B cell (primary cell): Measurements from ENCODE around the gene TNRC6C. TPM values are rescaled to one million over a fixed set of nuclear protein-coding genes. Genes with fewer than 3 reads are reported as not detected.
A peak's percentile ranks its signal among the peaks of the same experiment; 100 is the strongest.

Experiments
- ATAC-seq: fragments of 200-7000 bp; cut with Tn5 transposase; one replicate; pipeline ENCODE4 v1.10.0; 2021; ENCODE audit warnings: low read depth, mild to moderate bottlenecking, moderate number of reproducible peaks, moderate library complexity
- CTCF ChIA-PET: fragments of 350-600 bp; sonication (Branson Sonifier 250); formaldehyde crosslinking; loops from one replicate; lab custom pipeline; 2021; ENCODE audit warnings: antibody characterized with exemption, inconsistent platforms; lab: Charles Lee
- POLR2A ChIA-PET: fragments of 350-600 bp; sonication (Branson Sonifier 250); formaldehyde crosslinking; loops from one replicate; lab custom pipeline; 2021; ENCODE audit warnings: antibody characterized with exemption; lab: Charles Lee
- DNase-seq: peaks from one replicate; pipeline ENCODE4 v3.0.0; 2013
- H2AFZ ChIP-seq: 2 replicates; pipeline ENCODE4 v1.6.1; 2012; ENCODE audit warnings: mild to moderate bottlenecking, low read depth, low read length; ENCODE audit not compliant: insufficient read depth, poor library complexity, severe bottlenecking
- H3K27ac ChIP-seq, 2 donors: 1 replicate in 1 of 2; 2 replicates in 1 of 2; pipeline ENCODE4 v1.5.1; 2012 to 2013; ENCODE audit warnings: low read length in 2 of 2, mild to moderate bottlenecking in 2 of 2, moderate library complexity in 1 of 2
- H3K27me3 ChIP-seq, 4 experiments: fragments of 200-600 bp in 1 of 4; sonication (generic) in 1 of 4; replicated peaks in 1 of 4; 1 replicate in 2 of 4; 2 replicates in 2 of 4; pipeline versions ENCODE4 v1.6.1 to v1.7.0; 2013 to 2016; ENCODE audit warnings: low read length in 3 of 4, mild to moderate bottlenecking in 2 of 4, mixed read lengths in 1 of 4, moderate library complexity in 1 of 4; ENCODE audit not compliant: insufficient read depth in 4 of 4, control insufficient read depth in 3 of 4; ENCODE audit errors: control extremely low read depth in 1 of 4
- H3K36me3 ChIP-seq, 2 experiments: replicated peaks in 1 of 2; 1 replicate in 1 of 2; 2 replicates in 1 of 2; pipeline versions ENCODE4 v1.6.1 to v1.7.1; 2013; ENCODE audit warnings: low read length in 1 of 2; ENCODE audit not compliant: insufficient read depth in 2 of 2, control insufficient read depth in 1 of 2; ENCODE audit errors: control extremely low read depth in 1 of 2, extremely low read depth in 1 of 2
- H3K4me1 ChIP-seq, 2 donors: fragments of 200-600 bp in 1 of 2; sonication (generic) in 1 of 2; 1 replicate in 1 of 2; 2 replicates in 1 of 2; pipeline versions ENCODE4 v1.5.1 to v1.6.1; 2013 to 2017; ENCODE audit warnings: low read length in 2 of 2; ENCODE audit not compliant: control insufficient read depth in 2 of 2, insufficient read depth in 2 of 2
- H3K4me2 ChIP-seq: replicated peaks from 2 replicates; pipeline ENCODE3; 2012; ENCODE audit warnings: mild to moderate bottlenecking, low read depth, low read length; ENCODE audit not compliant: poor library complexity, severe bottlenecking
- H3K4me3 ChIP-seq, 5 experiments: fragments of 200-600 bp in 1 of 5; sonication (generic) in 1 of 5; 1 replicate in 3 of 5; 2 replicates in 2 of 5; pipeline versions ENCODE4 v1.5.1 to v1.7.0; 2011 to 2016; ENCODE audit warnings: low read length in 4 of 5, mild to moderate bottlenecking in 4 of 5, low read depth in 2 of 5, control low read depth in 1 of 5, moderate library complexity in 1 of 5; ENCODE audit not compliant: insufficient read depth in 1 of 5; ENCODE audit errors: control extremely low read depth in 1 of 5, extremely low read depth in 1 of 5
- H3K79me2 ChIP-seq: fragments of 200-600 bp; sonication (generic); one replicate; pipeline ENCODE4 v1.6.0; 2016; ENCODE audit warnings: low read length; ENCODE audit not compliant: control insufficient read depth, insufficient read depth
- H3K9ac ChIP-seq: fragments of 200-600 bp; sonication (generic); 2 replicates; pipeline ENCODE4 v1.6.1; 2017; ENCODE audit warnings: mild to moderate bottlenecking, low read length, moderate library complexity
- H3K9me3 ChIP-seq, 3 donors: one replicate each; pipeline versions ENCODE4 v1.6.1 to v1.7.1; 2013; ENCODE audit warnings: low read length in 2 of 3; ENCODE audit not compliant: control insufficient read depth in 2 of 3, insufficient read depth in 1 of 3; ENCODE audit errors: control extremely low read depth in 1 of 3
- H4K20me1 ChIP-seq: 2 replicates; pipeline ENCODE4 v1.6.0; 2012; ENCODE audit warnings: mild to moderate bottlenecking, low read length; ENCODE audit not compliant: insufficient read depth, control insufficient read depth, poor library complexity, severe bottlenecking
- H3K27ac Mint-ChIP-seq: one replicate; pipeline ENCODE4 v1.8.0; 2021; ENCODE audit warnings: mixed read lengths
- H3K27me3 Mint-ChIP-seq: one replicate; pipeline ENCODE4 v1.8.0; 2021; ENCODE audit warnings: mixed read lengths
- H3K4me1 Mint-ChIP-seq: one replicate; pipeline ENCODE4 v1.8.0; 2021; ENCODE audit warnings: mixed read lengths
- H3K4me3 Mint-ChIP-seq: one replicate; pipeline ENCODE4 v1.8.0; 2021; ENCODE audit warnings: mixed read lengths
- H3K9me3 Mint-ChIP-seq: one replicate; pipeline ENCODE4 v1.8.0; 2022; ENCODE audit warnings: mixed read lengths; ENCODE audit not compliant: insufficient read depth
- CTCF ChIP-seq: fragments of 200-600 bp; IDR thresholded peaks from one replicate; pipeline ENCODE4 v1.8.0; 2022; ENCODE audit warnings: antibody characterized with exemption, mild to moderate bottlenecking
- EZH2 ChIP-seq: IDR thresholded peaks from 2 replicates; pipeline ENCODE4 v1.6.1; 2012; ENCODE audit warnings: borderline replicate concordance, low read depth, mild to moderate bottlenecking, moderate library complexity, low read length; ENCODE audit not compliant: insufficient read depth, poor library complexity, severe bottlenecking
- WGBS: methylation state at CpG from one replicate; pipeline ENCODE4 v1.1.5; 2013; ENCODE audit warnings: missing lambda C conversion rate; ENCODE audit not compliant: insufficient coverage; 5-methylcytosine and 5-hydroxymethylcytosine counted together
- intact Hi-C: fragments of 100-400 bp; cut with micrococcal nuclease; formaldehyde crosslinking; loops from one replicate; pipeline ENCODE4 v1.10.0; 2022
- polyA plus RNA-seq: library from polyadenylated mRNA; depleted of rRNA; stranded (reverse); fragments of >200 nt; gene quantifications from 2 replicates; pipeline ENCODE4 v1.2.3, GENCODE V29; 2012
- total RNA-seq, 2 donors: library from RNA; stranded (reverse); fragments of 120-200 nt in 1 of 2; gene quantifications; 1 replicate in 1 of 2; 2 replicates in 1 of 2; pipeline versions ENCODE4 v1.2.3 to v1.2.4, GENCODE V29; 2013 to 2022

TNRC6C gene
- total and polyA plus RNA-seq, 2 donors (not counting 1 experiment from before 2014, with no cell fraction given) = 3.9 to 63.8 TPM

- H3K27me3 Mint-ChIP-seq = no peaks in the 10 kb centered on the region
- H3K9me3 ChIP-seq = no peaks in the 10 kb centered on the region
Measured at GRCh38 chr17:78112518-78113471, 154.3 kb downstream of the TNRC6C start.

More at GRCh38 chr17:78112518-78113471, 154.3 kb downstream of the TNRC6C start:
- Mint-ChIP-seq H3K9me3 (no peaks in the 10 kb centered on the region), H3K27ac (peak overlapping the region; percentile 96), H3K4me1 (peaks cover 25% of the 10 kb centered on the region), H3K4me3 (no peak overlapping the region)
- H3K9ac ChIP-seq = no peak overlapping the region
- intact Hi-C loops = loop anchor here (1.0 to 10.0 kb wide), 4 partner anchors 22 to 312 kb away; no protein-coding TSS in a partner anchor
- no peak overlapping the region for H2AFZ ChIP-seq
- peaks cover 10% of the 10 kb centered on the region for H3K79me2 ChIP-seq
- peaks cover 12 to 22% of the 10 kb centered on the region in 2 donors for H3K4me1 ChIP-seq
- H3K4me2 ChIP-seq = peak overlapping the region; percentile 51
- CTCF ChIA-PET = interaction anchor here (0.8 to 10.9 kb wide), 21 partner anchors 8 to 309 kb away, joined by 3 to 142 read pairs (median 5); partner anchors contain the start of genes TMC6 and TMC8
- H3K27me3 ChIP-seq = no peaks in the 10 kb centered on the region
- DNase-seq (peak; percentile 84), ATAC-seq (peak; percentile 84)
- peak overlapping the region; percentile 26 to 43 for H3K27ac ChIP-seq
- TF ChIP-seq CTCF = peak; percentile 98
- TF ChIP-seq EZH2 = no peak
- 63% methylated on average over 32 of the region's 33 CpGs for WGBS
- POLR2A ChIA-PET = interaction anchor here (0.7 to 1.8 kb wide), 4 partner anchors 15 to 139 kb away, joined by 3 to 6 read pairs (median 4); no protein-coding TSS in a partner anchor
- no peak overlapping the region for H3K4me3 ChIP-seq
- peaks cover 86% of the 10 kb centered on the region for H4K20me1 ChIP-seq
- H3K36me3 ChIP-seq = peaks cover 0 to 85% of the 10 kb centered on the region in 2 experiments
